WTC11 (cell line): Measurements from ENCODE around the gene LDLRAD3. TPM values are rescaled to one million over a fixed set of nuclear protein-coding genes. Genes with fewer than 3 reads are reported as not detected.

Experiments used
- ATAC-seq: fragments of 200-7000 bp; cut with Tn5 transposase; 2 replicates; pipeline ENCODE4 v1.10.0; 2021; ENCODE audit warnings: mild to moderate bottlenecking, moderate library complexity
- CTCF ChIA-PET: fragments of 300-600 bp; sonication (Branson Sonifier 250); formaldehyde crosslinking; loops from one replicate; lab custom pipeline; 2021; ENCODE audit warnings: antibody characterized with exemption; lab: Charles Lee
- POLR2A ChIA-PET: fragments of 350-600 bp; sonication (Branson Sonifier 250); formaldehyde crosslinking; loops from one replicate; lab custom pipeline; 2021; ENCODE audit warnings: antibody characterized with exemption; lab: Charles Lee
- DNase-seq: peaks from one replicate; pipeline ENCODE4 v3.0.0; 2021; ENCODE audit warnings: low spot score
- H3K27ac Mint-ChIP-seq: 2 replicates; pipeline ENCODE4 v1.8.0; 2021; ENCODE audit warnings: mixed read lengths
- H3K27me3 Mint-ChIP-seq: 2 replicates; pipeline ENCODE4 v1.8.0; 2021; ENCODE audit warnings: low read depth, mild to moderate bottlenecking, moderate library complexity, mixed read lengths
- H3K36me3 Mint-ChIP-seq: 2 replicates; pipeline ENCODE4 v1.8.0; 2021; ENCODE audit warnings: mixed read lengths
- H3K4me1 Mint-ChIP-seq: 2 replicates; pipeline ENCODE4 v1.8.0; 2022; ENCODE audit warnings: mixed read lengths
- H3K4me3 Mint-ChIP-seq: 2 replicates; pipeline ENCODE4 v1.8.0; 2021; ENCODE audit warnings: mild to moderate bottlenecking, moderate library complexity, mixed read lengths
- H3K9me3 Mint-ChIP-seq: 2 replicates; pipeline ENCODE4 v1.8.0; 2021; ENCODE audit warnings: mixed read lengths
- ATF1 ChIP-seq: sonication (generic); formaldehyde crosslinking; IDR thresholded peaks from 2 replicates; pipeline ENCODE4 v1.8.1; 2023; ENCODE audit warnings: mild to moderate bottlenecking, moderate library complexity, missing genetic modification reagents
- CREM ChIP-seq: sonication (generic); formaldehyde crosslinking; IDR thresholded peaks from 2 replicates; pipeline ENCODE4 v1.8.1; 2022; ENCODE audit warnings: mild to moderate bottlenecking, missing genetic modification reagents, moderate library complexity
- ELF4 ChIP-seq: sonication (generic); formaldehyde crosslinking; IDR thresholded peaks from 2 replicates; pipeline ENCODE4 v1.8.1; 2022; ENCODE audit warnings: low read depth, mild to moderate bottlenecking, moderate library complexity, missing genetic modification reagents
- ETV6 ChIP-seq: sonication (generic); formaldehyde crosslinking; IDR thresholded peaks from 2 replicates; pipeline ENCODE4 v1.8.1; 2022; ENCODE audit warnings: mild to moderate bottlenecking, missing genetic modification reagents
- FOXJ3 ChIP-seq: sonication (generic); formaldehyde crosslinking; IDR thresholded peaks from 2 replicates; pipeline ENCODE4 v1.9.0; 2021; ENCODE audit warnings: missing genetic modification reagents, mild to moderate bottlenecking, borderline replicate concordance
- GTF2I ChIP-seq: fragments of 250-450 bp; sonication (Bioruptor Pico); conservative IDR thresholded peaks from 2 replicates; pipeline ENCODE4 v1.4.0; 2021; ENCODE audit warnings: mild to moderate bottlenecking
- IRF2 ChIP-seq: sonication (generic); formaldehyde crosslinking; IDR thresholded peaks from 2 replicates; pipeline ENCODE4 v1.8.0; 2022; ENCODE audit warnings: low read depth, missing genetic modification reagents, borderline replicate concordance
- MXD4 ChIP-seq: fragments of 250-450 bp; sonication (Bioruptor Pico); IDR thresholded peaks from 2 replicates; pipeline ENCODE4 v1.8.0; 2021; ENCODE audit warnings: mild to moderate bottlenecking, moderate library complexity, borderline replicate concordance
- NFYB ChIP-seq: sonication (generic); formaldehyde crosslinking; conservative IDR thresholded peaks from 2 replicates; pipeline ENCODE4 v1.8.0; 2022; ENCODE audit warnings: low read depth, missing genetic modification reagents
- RELA ChIP-seq: sonication (generic); formaldehyde crosslinking; IDR thresholded peaks from 2 replicates; pipeline ENCODE4 v1.8.1; 2022; ENCODE audit warnings: missing genetic modification reagents, mild to moderate bottlenecking, borderline replicate concordance
- SMAD3 ChIP-seq: sonication (generic); formaldehyde crosslinking; IDR thresholded peaks from 2 replicates; pipeline ENCODE4 v1.8.0; 2022; ENCODE audit warnings: missing genetic modification reagents, mild to moderate bottlenecking, borderline replicate concordance
- TEAD4 ChIP-seq: sonication (generic); formaldehyde crosslinking; IDR thresholded peaks from 2 replicates; pipeline ENCODE4 v1.8.0; 2022; ENCODE audit warnings: mild to moderate bottlenecking, missing genetic modification reagents
- ZNF219 ChIP-seq: sonication (generic); formaldehyde crosslinking; IDR thresholded peaks from 2 replicates; pipeline ENCODE4 v1.8.0; 2023; ENCODE audit warnings: missing genetic modification reagents, mild to moderate bottlenecking, borderline replicate concordance
- ZNF232 ChIP-seq: sonication (generic); formaldehyde crosslinking; IDR thresholded peaks from 2 replicates; pipeline ENCODE4 v1.8.0; 2022; ENCODE audit warnings: mild to moderate bottlenecking, missing genetic modification reagents
- ZNF423 ChIP-seq: fragments of 250-450 bp; sonication (Bioruptor Pico); IDR thresholded peaks from 2 replicates; pipeline ENCODE4 v2.1.2; 2022; ENCODE audit warnings: mild to moderate bottlenecking, moderate library complexity
- ZNF671 ChIP-seq: fragments of 250-450 bp; sonication (Bioruptor Pico); IDR thresholded peaks from 2 replicates; pipeline ENCODE4 v1.8.0; 2021; ENCODE audit warnings: mild to moderate bottlenecking
- total RNA-seq: library from RNA; stranded (reverse); gene quantifications from 3 replicates; pipeline ENCODE4 v1.2.3, GENCODE V29; 2021
- TF ChIP-seq, protein P1 (sequence below): sonication (generic); formaldehyde crosslinking; IDR thresholded peaks from 2 replicates; pipeline ENCODE4 v1.8.1; 2023; ENCODE audit warnings: mild to moderate bottlenecking, missing genetic modification reagents, moderate library complexity
- TF ChIP-seq, protein P2 (sequence below): fragments of 250-450 bp; sonication (Bioruptor Pico); IDR thresholded peaks from 2 replicates; pipeline ENCODE4 v1.9.0; 2021; ENCODE audit warnings: mild to moderate bottlenecking
- TF ChIP-seq, protein P3 (sequence below): sonication (generic); formaldehyde crosslinking; IDR thresholded peaks from 2 replicates; pipeline ENCODE4 v1.8.1; 2022; ENCODE audit warnings: low read depth, missing genetic modification reagents, borderline replicate concordance
- TF ChIP-seq, protein P4 (sequence below): fragments of 250-450 bp; sonication (Bioruptor Pico); IDR thresholded peaks from 2 replicates; pipeline ENCODE4 v2.1.2; 2022; ENCODE audit warnings: mild to moderate bottlenecking, moderate library complexity
- TF ChIP-seq, protein P5 (sequence below): sonication (generic); formaldehyde crosslinking; IDR thresholded peaks from 2 replicates; pipeline ENCODE4 v1.8.1; 2022; ENCODE audit warnings: low read depth, mild to moderate bottlenecking, moderate library complexity, missing genetic modification reagents, borderline replicate concordance

The LDLRAD3 gene
- total RNA-seq, 1 experiment from 2014 or later, result 14.5 TPM

DNA sequence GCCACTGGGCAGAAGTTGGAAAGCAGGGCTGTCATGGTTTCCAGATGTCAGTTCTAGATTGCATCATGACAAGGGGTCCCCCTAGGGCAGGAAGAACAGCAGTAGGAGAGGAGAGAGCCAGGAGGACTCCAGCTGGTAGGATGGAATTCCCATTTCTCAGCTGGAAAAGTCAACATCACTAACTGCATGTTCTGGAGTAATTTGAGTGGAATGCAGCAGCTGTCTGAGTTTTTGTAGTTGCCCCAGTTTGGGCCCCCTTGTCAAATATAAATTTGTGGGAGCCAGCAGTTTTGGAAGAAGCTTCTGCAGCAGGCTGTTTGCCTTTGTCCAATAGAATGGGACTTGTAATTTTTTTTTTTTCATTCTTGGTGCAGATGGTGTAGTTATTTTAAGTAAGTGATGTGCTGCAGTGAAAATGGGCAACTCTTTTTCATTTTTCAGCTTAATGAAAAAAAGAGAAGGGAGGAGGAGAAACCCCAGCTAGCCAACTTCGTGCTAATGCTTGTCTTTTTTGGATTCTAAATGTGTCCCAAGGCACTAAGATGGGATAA lies 86.9 kb downstream of the LDLRAD3 start (continued):
- TF ChIP-seq ZNF232 (CRISPR knock-in tag), result no peak
- no peak for TF ChIP-seq ATF1 (CRISPR knock-in tag)
- TF ChIP-seq, protein P1, sequence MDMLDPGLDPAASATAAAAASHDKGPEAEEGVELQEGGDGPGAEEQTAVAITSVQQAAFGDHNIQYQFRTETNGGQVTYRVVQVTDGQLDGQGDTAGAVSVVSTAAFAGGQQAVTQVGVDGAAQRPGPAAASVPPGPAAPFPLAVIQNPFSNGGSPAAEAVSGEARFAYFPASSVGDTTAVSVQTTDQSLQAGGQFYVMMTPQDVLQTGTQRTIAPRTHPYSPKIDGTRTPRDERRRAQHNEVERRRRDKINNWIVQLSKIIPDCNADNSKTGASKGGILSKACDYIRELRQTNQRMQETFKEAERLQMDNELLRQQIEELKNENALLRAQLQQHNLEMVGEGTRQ (CRISPR knock-in tag), result no peak

DNA sequence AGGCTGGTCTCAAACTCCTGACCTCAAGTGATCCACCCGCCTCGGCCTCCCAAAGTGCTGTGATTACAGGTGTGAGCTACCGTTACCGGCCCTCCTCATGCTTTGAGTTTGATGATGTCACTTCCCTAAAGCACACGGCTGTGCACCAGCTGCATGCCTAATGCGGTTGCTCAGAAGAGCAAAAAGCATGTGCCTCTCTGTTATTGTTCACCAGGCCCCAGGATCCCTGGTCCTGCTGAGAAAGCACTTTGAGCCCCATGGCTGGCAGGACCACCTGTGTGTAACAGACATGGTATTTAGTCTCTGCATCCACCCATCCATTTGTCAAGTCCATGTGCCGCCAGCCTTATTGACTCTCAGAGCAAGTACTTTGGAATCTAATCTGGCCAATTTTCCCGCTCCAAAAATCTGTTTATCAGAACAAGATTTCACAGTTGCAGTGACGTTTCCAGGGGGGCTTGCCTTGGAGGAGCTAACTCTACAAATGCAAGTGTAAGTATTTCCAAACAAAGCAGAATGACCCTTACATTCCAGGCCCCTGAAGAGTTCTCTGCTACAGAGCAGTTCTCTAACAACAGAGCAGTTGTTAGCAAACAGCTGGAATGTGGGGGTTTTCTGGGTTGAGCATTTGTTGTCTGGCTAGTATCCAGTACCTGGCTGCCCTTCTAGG lies 89.4 kb downstream of the LDLRAD3 start:
- TF ChIP-seq ZNF423 (CRISPR knock-in tag) (0 out of 2 replicates have a peak, but pooled peaks have one; percentile 10), ELF4 (no peak), CREM (CRISPR knock-in tag) (no peak)
- CTCF ChIA-PET, result interaction anchor here (1.5 to 1.9 kb wide), 2 partner anchors 9 to 211 kb away, joined by 4 to 13 read pairs; no protein-coding TSS in a partner anchor
- Mint-ChIP-seq H3K4me1 (peaks cover 27% of the 10 kb centered on the region), H3K36me3 (peaks cover 4% of the 10 kb centered on the region; the same call in 1 of the 2 replicates), H3K4me3 (no peak overlapping the region), H3K27ac (peak overlapping the region; percentile 74), H3K27me3 (no peaks in the 10 kb centered on the region), H3K9me3 (peaks cover 4% of the 10 kb centered on the region; the same call in 1 of the 2 replicates)
- DNase-seq (no peak), ATAC-seq (peak; percentile 83)
- POLR2A ChIA-PET, result no interaction called here

DNA sequence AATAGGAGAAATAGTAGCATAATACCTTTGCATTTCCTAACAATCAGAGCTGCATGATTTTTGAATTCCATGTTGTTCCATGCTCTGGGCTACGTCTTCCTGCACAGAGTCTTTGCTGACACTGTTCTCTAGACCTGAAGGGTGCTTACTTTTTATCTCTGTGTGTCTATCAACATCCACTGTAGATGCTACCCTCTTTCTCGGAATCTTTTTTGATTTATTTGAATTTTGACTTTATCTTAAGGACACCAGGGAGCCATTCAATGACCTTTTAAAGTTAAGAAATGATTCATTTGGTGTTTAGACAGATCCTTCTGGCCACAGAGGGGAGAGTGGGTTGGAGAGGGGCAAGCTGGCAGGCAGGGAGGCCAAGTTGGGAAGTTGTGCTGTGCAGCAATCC lies 90.1 kb downstream of the LDLRAD3 start:
- peaks cover 27% of the 10 kb centered on the region for H3K4me1 Mint-ChIP-seq
- no peak for DNase-seq
- H3K9me3 Mint-ChIP-seq, result peaks cover 4% of the 10 kb centered on the region; the same call in 1 of the 2 replicates
- H3K27ac Mint-ChIP-seq, result peak overlapping the region; percentile 6; the same call in 1 of the 2 replicates
- no peaks in the 10 kb centered on the region for H3K27me3 Mint-ChIP-seq
- H3K4me3 Mint-ChIP-seq, result no peak overlapping the region
- ATAC-seq, result no peak
- ChIA-PET POLR2A (no interaction called here), CTCF (interaction anchor here (1.5 to 1.9 kb wide), 2 partner anchors 8 to 212 kb away, joined by 4 to 13 read pairs; no protein-coding TSS in a partner anchor)
- peaks cover 4% of the 10 kb centered on the region; the same call in 1 of the 2 replicates for H3K36me3 Mint-ChIP-seq
- TF ChIP-seq, protein P2, sequence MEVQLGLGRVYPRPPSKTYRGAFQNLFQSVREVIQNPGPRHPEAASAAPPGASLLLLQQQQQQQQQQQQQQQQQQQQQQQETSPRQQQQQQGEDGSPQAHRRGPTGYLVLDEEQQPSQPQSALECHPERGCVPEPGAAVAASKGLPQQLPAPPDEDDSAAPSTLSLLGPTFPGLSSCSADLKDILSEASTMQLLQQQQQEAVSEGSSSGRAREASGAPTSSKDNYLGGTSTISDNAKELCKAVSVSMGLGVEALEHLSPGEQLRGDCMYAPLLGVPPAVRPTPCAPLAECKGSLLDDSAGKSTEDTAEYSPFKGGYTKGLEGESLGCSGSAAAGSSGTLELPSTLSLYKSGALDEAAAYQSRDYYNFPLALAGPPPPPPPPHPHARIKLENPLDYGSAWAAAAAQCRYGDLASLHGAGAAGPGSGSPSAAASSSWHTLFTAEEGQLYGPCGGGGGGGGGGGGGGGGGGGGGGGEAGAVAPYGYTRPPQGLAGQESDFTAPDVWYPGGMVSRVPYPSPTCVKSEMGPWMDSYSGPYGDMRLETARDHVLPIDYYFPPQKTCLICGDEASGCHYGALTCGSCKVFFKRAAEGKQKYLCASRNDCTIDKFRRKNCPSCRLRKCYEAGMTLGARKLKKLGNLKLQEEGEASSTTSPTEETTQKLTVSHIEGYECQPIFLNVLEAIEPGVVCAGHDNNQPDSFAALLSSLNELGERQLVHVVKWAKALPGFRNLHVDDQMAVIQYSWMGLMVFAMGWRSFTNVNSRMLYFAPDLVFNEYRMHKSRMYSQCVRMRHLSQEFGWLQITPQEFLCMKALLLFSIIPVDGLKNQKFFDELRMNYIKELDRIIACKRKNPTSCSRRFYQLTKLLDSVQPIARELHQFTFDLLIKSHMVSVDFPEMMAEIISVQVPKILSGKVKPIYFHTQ (CRISPR knock-in tag), result no peak
- TF ChIP-seq IRF2 (CRISPR knock-in tag), result no peak
- TF ChIP-seq, protein P3, sequence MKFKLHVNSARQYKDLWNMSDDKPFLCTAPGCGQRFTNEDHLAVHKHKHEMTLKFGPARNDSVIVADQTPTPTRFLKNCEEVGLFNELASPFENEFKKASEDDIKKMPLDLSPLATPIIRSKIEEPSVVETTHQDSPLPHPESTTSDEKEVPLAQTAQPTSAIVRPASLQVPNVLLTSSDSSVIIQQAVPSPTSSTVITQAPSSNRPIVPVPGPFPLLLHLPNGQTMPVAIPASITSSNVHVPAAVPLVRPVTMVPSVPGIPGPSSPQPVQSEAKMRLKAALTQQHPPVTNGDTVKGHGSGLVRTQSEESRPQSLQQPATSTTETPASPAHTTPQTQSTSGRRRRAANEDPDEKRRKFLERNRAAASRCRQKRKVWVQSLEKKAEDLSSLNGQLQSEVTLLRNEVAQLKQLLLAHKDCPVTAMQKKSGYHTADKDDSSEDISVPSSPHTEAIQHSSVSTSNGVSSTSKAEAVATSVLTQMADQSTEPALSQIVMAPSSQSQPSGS (CRISPR knock-in tag), result no peak
- TF ChIP-seq ETV6 (CRISPR knock-in tag), result no peak
- TF ChIP-seq ZNF219 (CRISPR knock-in tag), result no peak
- TF ChIP-seq, protein P4, sequence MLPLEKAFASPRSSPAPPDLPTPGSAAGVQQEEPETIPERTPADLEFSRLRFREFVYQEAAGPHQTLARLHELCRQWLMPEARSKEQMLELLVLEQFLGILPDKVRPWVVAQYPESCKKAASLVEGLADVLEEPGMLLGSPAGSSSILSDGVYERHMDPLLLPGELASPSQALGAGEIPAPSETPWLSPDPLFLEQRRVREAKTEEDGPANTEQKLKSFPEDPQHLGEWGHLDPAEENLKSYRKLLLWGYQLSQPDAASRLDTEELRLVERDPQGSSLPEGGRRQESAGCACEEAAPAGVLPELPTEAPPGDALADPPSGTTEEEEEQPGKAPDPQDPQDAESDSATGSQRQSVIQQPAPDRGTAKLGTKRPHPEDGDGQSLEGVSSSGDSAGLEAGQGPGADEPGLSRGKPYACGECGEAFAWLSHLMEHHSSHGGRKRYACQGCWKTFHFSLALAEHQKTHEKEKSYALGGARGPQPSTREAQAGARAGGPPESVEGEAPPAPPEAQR (CRISPR knock-in tag), result no peak
- no peak for TF ChIP-seq GTF2I
- TF ChIP-seq ZNF423 (CRISPR knock-in tag), result no peak
- no peak for TF ChIP-seq ZNF671 (CRISPR knock-in tag)
- TF ChIP-seq NFYB, result no peak
- TF ChIP-seq RELA (CRISPR knock-in tag), result no peak
- TF ChIP-seq SMAD3, result no peak
- no peak for TF ChIP-seq MXD4 (CRISPR knock-in tag)
- TF ChIP-seq, protein P5, sequence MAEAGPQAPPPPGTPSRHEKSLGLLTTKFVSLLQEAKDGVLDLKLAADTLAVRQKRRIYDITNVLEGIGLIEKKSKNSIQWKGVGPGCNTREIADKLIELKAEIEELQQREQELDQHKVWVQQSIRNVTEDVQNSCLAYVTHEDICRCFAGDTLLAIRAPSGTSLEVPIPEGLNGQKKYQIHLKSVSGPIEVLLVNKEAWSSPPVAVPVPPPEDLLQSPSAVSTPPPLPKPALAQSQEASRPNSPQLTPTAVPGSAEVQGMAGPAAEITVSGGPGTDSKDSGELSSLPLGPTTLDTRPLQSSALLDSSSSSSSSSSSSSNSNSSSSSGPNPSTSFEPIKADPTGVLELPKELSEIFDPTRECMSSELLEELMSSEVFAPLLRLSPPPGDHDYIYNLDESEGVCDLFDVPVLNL (CRISPR knock-in tag), result no peak
- TF ChIP-seq TEAD4 (CRISPR knock-in tag), result no peak
- no peak for TF ChIP-seq FOXJ3 (CRISPR knock-in tag)
